Liver (tissue), 9 donors: Measurements from ENCODE around the gene CHIT1. TPM values are rescaled to one million over a fixed set of nuclear protein-coding genes. Genes with fewer than 3 reads are reported as not detected.

Experiments
- DNase-seq: peaks from one replicate; pipeline ENCODE4 v3.0.0-alpha.2; 2017; ENCODE audit warnings: low spot score
- H3K27ac ChIP-seq, 2 donors: one replicate each; pipeline ENCODE4 v1.7.0; 2013; ENCODE audit warnings: inconsistent platforms in 2 of 2, low read length in 2 of 2, control low read depth in 1 of 2, low read depth in 1 of 2, mild to moderate bottlenecking in 1 of 2
- H3K27me3 ChIP-seq, 4 donors: one replicate each; pipeline versions ENCODE4 v1.6.1 to v1.7.0; 2013; ENCODE audit warnings: low read length in 3 of 4, inconsistent platforms in 1 of 4, mild to moderate bottlenecking in 1 of 4, moderate library complexity in 1 of 4; ENCODE audit not compliant: control insufficient read depth in 4 of 4, insufficient read depth in 4 of 4
- H3K36me3 ChIP-seq, 4 donors: one replicate each; pipeline versions ENCODE4 v1.6.1 to v1.7.0; 2013; ENCODE audit warnings: low read length in 3 of 4, mild to moderate bottlenecking in 3 of 4, low read depth in 1 of 4, moderate library complexity in 1 of 4; ENCODE audit not compliant: control insufficient read depth in 4 of 4, insufficient read depth in 3 of 4
- H3K4me1 ChIP-seq, 4 donors: one replicate each; pipeline versions ENCODE4 v1.6.1 to v1.7.0; 2013; ENCODE audit warnings: low read length in 3 of 4, mild to moderate bottlenecking in 3 of 4, moderate library complexity in 1 of 4; ENCODE audit not compliant: control insufficient read depth in 4 of 4, insufficient read depth in 4 of 4
- H3K4me3 ChIP-seq, 3 donors: one replicate each; pipeline versions ENCODE4 v1.6.1 to v1.7.0; 2013; ENCODE audit warnings: low read length in 3 of 3, control low read depth in 1 of 3, low read depth in 1 of 3, mild to moderate bottlenecking in 1 of 3
- H3K9ac ChIP-seq, 2 donors: one replicate each; pipeline ENCODE4 v1.7.0; 2013; ENCODE audit warnings: low read length in 2 of 2, mild to moderate bottlenecking in 2 of 2, moderate library complexity in 2 of 2, control low read depth in 1 of 2, low read depth in 1 of 2
- H3K9me3 ChIP-seq, 4 donors: one replicate each; pipeline versions ENCODE4 v1.6.1 to v1.7.0; 2013; ENCODE audit warnings: low read length in 3 of 4; ENCODE audit not compliant: control insufficient read depth in 4 of 4
- ATF3 ChIP-seq: IDR thresholded peaks from 2 replicates; pipeline ENCODE4 v1.6.1; 2016; ENCODE audit warnings: antibody characterized with exemption
- CTCF ChIP-seq: fragments of 150-350 bp; IDR thresholded peaks from 2 replicates; pipeline ENCODE4 v1.5.1; 2017; ENCODE audit warnings: improper control_type of control experiment, low read depth, low read length; ENCODE audit not compliant: missing input control
- EGR1 ChIP-seq, 2 donors: IDR thresholded peaks; 2 replicates each; pipeline ENCODE4 v1.6.1; 2016 to 2018; ENCODE audit warnings: antibody characterized with exemption in 2 of 2, low read depth in 2 of 2
- FOXA1 ChIP-seq: IDR thresholded peaks from 2 replicates; pipeline ENCODE4 v1.6.1; 2016; ENCODE audit warnings: antibody characterized with exemption
- FOXA2 ChIP-seq: IDR thresholded peaks from 2 replicates; pipeline ENCODE4 v1.6.1; 2016; ENCODE audit warnings: antibody characterized with exemption
- GABPA ChIP-seq, 2 donors: IDR thresholded peaks in 1 of 2; conservative IDR thresholded peaks in 1 of 2; 2 replicates each; pipeline ENCODE4 v1.6.1; 2016; ENCODE audit warnings: antibody characterized with exemption in 2 of 2, mild to moderate bottlenecking in 1 of 2, moderate library complexity in 1 of 2
- HNF4A ChIP-seq, 2 donors: conservative IDR thresholded peaks; 2 replicates each; pipeline ENCODE4 v1.6.1; 2016; ENCODE audit warnings: antibody characterized with exemption in 2 of 2, mild to moderate bottlenecking in 2 of 2
- HNF4G ChIP-seq: IDR thresholded peaks from 2 replicates; pipeline ENCODE4 v1.6.1; 2016; ENCODE audit warnings: antibody characterized with exemption
- JUND ChIP-seq, 2 donors: IDR thresholded peaks; 2 replicates each; pipeline ENCODE4 v1.6.1; 2016; ENCODE audit warnings: antibody characterized with exemption in 2 of 2
- MAX ChIP-seq: IDR thresholded peaks from 2 replicates; pipeline ENCODE4 v1.6.1; 2016; ENCODE audit warnings: antibody characterized with exemption
- NR2F2 ChIP-seq: IDR thresholded peaks from 2 replicates; pipeline ENCODE4 v1.6.1; 2016; ENCODE audit warnings: antibody characterized with exemption
- RAD21 ChIP-seq, 2 donors: IDR thresholded peaks; 2 replicates each; pipeline ENCODE4 v1.6.1; 2016; ENCODE audit warnings: antibody characterized with exemption in 2 of 2, mild to moderate bottlenecking in 2 of 2
- REST ChIP-seq: IDR thresholded peaks from 2 replicates; pipeline ENCODE4 v1.6.1; 2016; ENCODE audit warnings: antibody characterized with exemption, mild to moderate bottlenecking
- RXRA ChIP-seq, 2 donors: IDR thresholded peaks; 2 replicates each; pipeline ENCODE4 v1.6.1; 2017 to 2018; ENCODE audit warnings: antibody characterized with exemption in 2 of 2, mild to moderate bottlenecking in 1 of 2
- SP1 ChIP-seq: IDR thresholded peaks from 2 replicates; pipeline ENCODE4 v1.6.1; 2018; ENCODE audit warnings: antibody characterized with exemption, mild to moderate bottlenecking
- TAF1 ChIP-seq: conservative IDR thresholded peaks from 2 replicates; pipeline ENCODE4 v1.6.1; 2016; ENCODE audit warnings: antibody characterized with exemption, mild to moderate bottlenecking
- YY1 ChIP-seq: IDR thresholded peaks from 2 replicates; pipeline ENCODE4 v1.6.1; 2016; ENCODE audit warnings: antibody characterized with exemption, mild to moderate bottlenecking
- ZBTB33 ChIP-seq: IDR thresholded peaks from 2 replicates; pipeline ENCODE4 v1.6.1; 2016; ENCODE audit warnings: antibody characterized with exemption
- WGBS: extraction: QIAGEN DNeasy Blood & Tissue Kit; methylation state at CpG from one replicate; pipeline ENCODE4 v1.1.7; 2013; 5-methylcytosine and 5-hydroxymethylcytosine counted together
- polyA plus RNA-seq, 2 donors: library from polyadenylated mRNA; stranded (reverse) in 1 of 2; unstranded in 1 of 2; fragments of 200-250 nt in 1 of 2; fragments of >200 nt in 1 of 2; fragmentation: Nextera tagmentation in 1 of 2; extraction: Ambion mirVana in 1 of 2; gene quantifications; one replicate each; pipeline versions ENCODE4 v1.2.1 to v1.2.3, GENCODE V29; 2013 to 2015
- total RNA-seq, 2 donors: library from RNA; depleted of rRNA; stranded (reverse); fragments of >200 nt; gene quantifications; one replicate each; pipeline ENCODE4 v1.2.3, GENCODE V29; 2014
- donor health status: healthy.
- donor health status: healthy.
- donor health status: healthy.
- donor health status: healthy.
- donor health status: healthy.

CHIT1 gene
- total and polyA plus RNA-seq, 4 donors, result under 0.01 to 0.07 TPM; not detected in 2

- TF ChIP-seq SP1, result no peak
- TF ChIP-seq RAD21 (IDR thresholded peaks at IDR 0.05), result no peak
- no peak for TF ChIP-seq CTCF
- TF ChIP-seq FOXA1, result no peak
- TF ChIP-seq RXRA (IDR thresholded peaks at IDR 0.05), result no peak
- no peak for TF ChIP-seq ATF3
- TF ChIP-seq MAX, result no peak
- no peak for TF ChIP-seq HNF4A (conservative IDR thresholded peaks at IDR 0.05)
- TF ChIP-seq GABPA (IDR thresholded peaks at IDR 0.05 in 1 of 2, conservative IDR thresholded peaks at IDR 0.05 in 1 of 2), result no peak
- no peak for TF ChIP-seq FOXA2
- no peak for TF ChIP-seq REST
- TF ChIP-seq NR2F2, result no peak
- TF ChIP-seq JUND (IDR thresholded peaks at IDR 0.05), result no peak
- no peak for TF ChIP-seq YY1
- no peak for TF ChIP-seq ZBTB33
- no peak for TF ChIP-seq HNF4G
- no peak for TF ChIP-seq TAF1
- no peak for TF ChIP-seq EGR1 (IDR thresholded peaks at IDR 0.05; ENCODE audit: low read depth in 2 of 2)
- Histone ChIP-seq H3K27ac (no peak overlapping the region), H3K27me3 (no peaks in the 10 kb centered on the region), H3K36me3 (no peaks in the 10 kb centered on the region), H3K4me3 (no peak overlapping the region), H3K9me3 (no peaks in the 10 kb centered on the region), H3K9ac (no peak overlapping the region), H3K4me1 (no peaks in the 10 kb centered on the region)
- 85% methylated on average over 8 of the region's 8 CpGs for WGBS
- no peak for DNase-seq
These were observed 58.7 kb downstream of the CHIT1 start for GRCh38 chr1:203170625-203171330.
